Embryonic facial prominence (tissue), 1 donor: ENCODE data around the gene CAMSAP1.

Experiments
- DNase-seq: peaks from one replicate; pipeline ENCODE4 v3.0.0-alpha.2; 2016; ENCODE audit errors: extremely low spot score

CAMSAP1 gene

GRCh38 chr9:135793221-135794056 lies 113.9 kb downstream of the CAMSAP1 start:
- no peak for DNase-seq

GRCh38 chr9:135792268-135793128 lies 114.8 kb downstream of the CAMSAP1 start:
- DNase-seq: no peak

- DNase-seq: no peak
These were observed 115.7 kb downstream of the CAMSAP1 start for GRCh38 chr9:135791431-135792267.

- no peak for DNase-seq
These were observed 116.5 kb downstream of the CAMSAP1 start for GRCh38 chr9:135790850-135791249.

- DNase-seq: no peak
These were observed 117.0 kb downstream of the CAMSAP1 start for GRCh38 chr9:135790356-135790755.

GRCh38 chr9:135789838-135790291 lies 117.5 kb downstream of the CAMSAP1 start:
- no peak for DNase-seq

GRCh38 chr9:135788576-135789300 lies 118.6 kb downstream of the CAMSAP1 start:
- DNase-seq: no peak

GRCh38 chr9:135787776-135788575 lies 119.4 kb downstream of the CAMSAP1 start:
- DNase-seq: no peak

- DNase-seq: no peak
These were observed 120.0 kb downstream of the CAMSAP1 start for GRCh38 chr9:135787317-135787716.

GRCh38 chr9:135786146-135786690 lies 121.1 kb downstream of the CAMSAP1 start:
- no peak for DNase-seq

GRCh38 chr9:135785013-135785575 lies 122.3 kb downstream of the CAMSAP1 start:
- DNase-seq: no peak

GRCh38 chr9:135783540-135784245 lies 123.7 kb downstream of the CAMSAP1 start:
- DNase-seq: no peak

GRCh38 chr9:135782946-135783345 lies 124.4 kb downstream of the CAMSAP1 start:
- DNase-seq: no peak

GRCh38 chr9:135780626-135781025 lies 126.7 kb downstream of the CAMSAP1 start:
- no peak for DNase-seq

GRCh38 chr9:135780086-135780485 lies 127.3 kb downstream of the CAMSAP1 start:
- DNase-seq: no peak

GRCh38 chr9:135779571-135779970 lies 127.8 kb downstream of the CAMSAP1 start:
- no peak for DNase-seq

GRCh38 chr9:135778421-135778820 lies 128.9 kb downstream of the CAMSAP1 start:
- no peak for DNase-seq

- DNase-seq: no peak
These were observed 129.6 kb downstream of the CAMSAP1 start for GRCh38 chr9:135777623-135778177.
